K562 (cell line): ENCODE measurements around the gene TMEM273. TPM values are rescaled to one million over a fixed set of nuclear protein-coding genes. Genes with fewer than 3 reads are reported as not detected.

Source experiments
- polyA plus RNA-seq, 8 experiments: library from polyadenylated mRNA; depleted of rRNA in 4 of 8; stranded (reverse) in 5 of 8; unstranded in 3 of 8; fragments of >200 nt; fragmentation: Nextera tagmentation in 2 of 8; fragmentation: Illumina TruSeq in 1 of 8; extraction: Ambion mirVana in 2 of 8; extraction: Trizol in 1 of 8; gene quantifications; 2 replicates each; pipeline versions ENCODE4 v1.2.1 to v1.2.3, GENCODE V29; 2011 to 2014; ENCODE audit warnings: inconsistent platforms in 1 of 8, missing spikeins in 1 of 8
- total RNA-seq, 7 experiments: library from RNA; depleted of rRNA in 6 of 7; stranded (reverse); fragments of >200 nt in 6 of 7; fragmentation: Illumina TruSeq in 2 of 7; extraction: Trizol in 2 of 7; gene quantifications; 2 replicates each; pipeline versions ENCODE4 v1.2.1 to v1.2.3, GENCODE V29; 2011 to 2021; ENCODE audit warnings: low replicate concordance in 1 of 7

TMEM273 gene
- total and polyA plus RNA-seq, 9 of the 15 experiments (the other 6 are each of a cell fraction or from before 2014, with no cell fraction given) = 39.2 to 131 (median 95.6) TPM

Other genes with a start within 250 kb of the TMEM273 start
- not detected in 2 replicates for gene LRRC18, start 248.6 kb downstream of the TMEM273 start, total RNA-seq (2014; rRNA removed)
- not detected in 2 replicates for gene LRRC18, start 248.6 kb downstream of the TMEM273 start, total RNA-seq (2014; rRNA removed; fragmentation: Illumina TruSeq; extraction: Trizol)
- gene LRRC18, start 248.6 kb downstream of the TMEM273 start, total RNA-seq (2015; rRNA removed; fragmentation: Illumina TruSeq; extraction: Trizol) = not detected in 2 replicates
- not detected in 2 replicates for gene LRRC18, start 248.6 kb downstream of the TMEM273 start, total RNA-seq (2021)
- gene LRRC18, start 248.6 kb downstream of the TMEM273 start, polyA plus RNA-seq (2011; rRNA removed) = not detected in 2 replicates
- not detected in 2 replicates for gene LRRC18, start 248.6 kb downstream of the TMEM273 start, polyA plus RNA-seq (2014; fragmentation: Illumina TruSeq; extraction: Trizol)
- not detected for gene LRRC18, start 248.6 kb downstream of the TMEM273 start, polyA plus RNA-seq (2014; fragmentation: Nextera tagmentation; extraction: Ambion mirVana)
- not detected in 2 replicates for gene LRRC18, start 248.6 kb downstream of the TMEM273 start, polyA plus RNA-seq (2014; rRNA removed)
- gene VSTM4, start 72.9 kb downstream of the TMEM273 start, total RNA-seq (2014; rRNA removed) = 2.3 and 3.2 TPM in 2 replicates
- gene VSTM4, start 72.9 kb downstream of the TMEM273 start, total RNA-seq (2014; rRNA removed; fragmentation: Illumina TruSeq; extraction: Trizol) = 2.9 and 3.5 TPM in 2 replicates
- 1.4 and 1.5 TPM in 2 replicates for gene VSTM4, start 72.9 kb downstream of the TMEM273 start, total RNA-seq (2015; rRNA removed; fragmentation: Illumina TruSeq; extraction: Trizol)
- 3.9 and 4.5 TPM in 2 replicates for gene VSTM4, start 72.9 kb downstream of the TMEM273 start, total RNA-seq (2021)
- gene VSTM4, start 72.9 kb downstream of the TMEM273 start, polyA plus RNA-seq (2011; rRNA removed) = 7.3 and 7.9 TPM in 2 replicates
- gene VSTM4, start 72.9 kb downstream of the TMEM273 start, polyA plus RNA-seq (2014; fragmentation: Illumina TruSeq; extraction: Trizol) = 4.1 and 5.0 TPM in 2 replicates
- gene VSTM4, start 72.9 kb downstream of the TMEM273 start, polyA plus RNA-seq (2014; fragmentation: Nextera tagmentation; extraction: Ambion mirVana) = 1 to 10 TPM; 1.0 to 1.1 TPM
- 3.0 TPM in 2 replicates for gene VSTM4, start 72.9 kb downstream of the TMEM273 start, polyA plus RNA-seq (2014; rRNA removed)
- 0.24 TPM in 1 of 2 replicates, not detected in the other for gene FAM170B, start 54.4 kb downstream of the TMEM273 start, total RNA-seq (2014; rRNA removed)
- gene FAM170B, start 54.4 kb downstream of the TMEM273 start, total RNA-seq (2014; rRNA removed; fragmentation: Illumina TruSeq; extraction: Trizol) = not detected in 2 replicates
- gene FAM170B, start 54.4 kb downstream of the TMEM273 start, total RNA-seq (2015; rRNA removed; fragmentation: Illumina TruSeq; extraction: Trizol) = 0.11 TPM in 2 replicates
- gene FAM170B, start 54.4 kb downstream of the TMEM273 start, total RNA-seq (2021) = not detected in 2 replicates
- gene FAM170B, start 54.4 kb downstream of the TMEM273 start, polyA plus RNA-seq (2011; rRNA removed) = 0.07 TPM in 1 of 2 replicates, not detected in the other
- not detected in 2 replicates for gene FAM170B, start 54.4 kb downstream of the TMEM273 start, polyA plus RNA-seq (2014; fragmentation: Illumina TruSeq; extraction: Trizol)
- not detected for gene FAM170B, start 54.4 kb downstream of the TMEM273 start, polyA plus RNA-seq (2014; fragmentation: Nextera tagmentation; extraction: Ambion mirVana)
- gene FAM170B, start 54.4 kb downstream of the TMEM273 start, polyA plus RNA-seq (2014; rRNA removed) = 0.13 and 0.21 TPM in 2 replicates
- 1.1 and 1.7 TPM in 2 replicates for gene C10orf71, start 110.8 kb upstream of the TMEM273 start, total RNA-seq (2014; rRNA removed)
- 1.7 and 2.2 TPM in 2 replicates for gene C10orf71, start 110.8 kb upstream of the TMEM273 start, total RNA-seq (2014; rRNA removed; fragmentation: Illumina TruSeq; extraction: Trizol)
- 1.5 and 2.4 TPM in 2 replicates for gene C10orf71, start 110.8 kb upstream of the TMEM273 start, total RNA-seq (2015; rRNA removed; fragmentation: Illumina TruSeq; extraction: Trizol)
- 4.5 and 4.9 TPM in 2 replicates for gene C10orf71, start 110.8 kb upstream of the TMEM273 start, total RNA-seq (2021)
- 0.89 and 1.0 TPM in 2 replicates for gene C10orf71, start 110.8 kb upstream of the TMEM273 start, polyA plus RNA-seq (2011; rRNA removed)
- gene C10orf71, start 110.8 kb upstream of the TMEM273 start, polyA plus RNA-seq (2014; fragmentation: Illumina TruSeq; extraction: Trizol) = 2.1 and 2.5 TPM in 2 replicates
- under 1 TPM; 0.06 to 0.30 TPM for gene C10orf71, start 110.8 kb upstream of the TMEM273 start, polyA plus RNA-seq (2014; fragmentation: Nextera tagmentation; extraction: Ambion mirVana)
- gene C10orf71, start 110.8 kb upstream of the TMEM273 start, polyA plus RNA-seq (2014; rRNA removed) = 1.1 and 1.3 TPM in 2 replicates
- not detected in 2 replicates for gene DRGX, start 207.7 kb upstream of the TMEM273 start, total RNA-seq (2014; rRNA removed)
- not detected in 2 replicates for gene DRGX, start 207.7 kb upstream of the TMEM273 start, total RNA-seq (2014; rRNA removed; fragmentation: Illumina TruSeq; extraction: Trizol)
- gene DRGX, start 207.7 kb upstream of the TMEM273 start, total RNA-seq (2015; rRNA removed; fragmentation: Illumina TruSeq; extraction: Trizol) = not detected in 2 replicates
- gene DRGX, start 207.7 kb upstream of the TMEM273 start, total RNA-seq (2021) = not detected in 2 replicates
- gene DRGX, start 207.7 kb upstream of the TMEM273 start, polyA plus RNA-seq (2011; rRNA removed) = not detected in 2 replicates
- not detected in 2 replicates for gene DRGX, start 207.7 kb upstream of the TMEM273 start, polyA plus RNA-seq (2014; fragmentation: Illumina TruSeq; extraction: Trizol)
- gene DRGX, start 207.7 kb upstream of the TMEM273 start, polyA plus RNA-seq (2014; fragmentation: Nextera tagmentation; extraction: Ambion mirVana) = not detected
- not detected in 2 replicates for gene DRGX, start 207.7 kb upstream of the TMEM273 start, polyA plus RNA-seq (2014; rRNA removed)